NCI-H446 (cell line): ENCODE data around the gene ARHGAP8.

ENCODE experiments used
- DNase-seq, 2 experiments: peaks; one replicate each; lab custom pipeline; 2025; lab: John Stamatoyannopoulos, UW

Gene ARHGAP8

GRCh38 chr22:44724859-44725258, 27.5 kb upstream of the ARHGAP8 start:
- no peak for DNase-seq

DNA sequence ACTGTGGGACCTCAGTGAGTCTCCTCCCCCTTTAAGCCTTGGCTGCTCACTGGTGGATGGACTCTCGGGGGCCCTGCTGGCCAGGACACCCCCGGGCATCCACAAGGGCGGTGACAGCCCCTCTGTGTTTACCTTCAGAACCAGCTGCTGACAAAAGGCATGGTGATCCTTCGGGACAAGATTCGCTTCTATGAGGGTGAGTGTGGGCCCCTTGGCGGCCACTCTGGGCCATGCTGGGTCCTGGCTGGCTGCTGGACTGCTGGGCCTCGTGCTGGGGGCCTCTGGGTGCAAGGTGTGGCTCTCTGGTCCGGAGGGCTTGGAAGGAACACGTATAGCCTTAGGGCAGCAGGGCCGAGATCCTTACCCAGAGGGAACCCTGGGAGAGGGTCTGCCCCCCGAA, 25.9 kb upstream of the ARHGAP8 start:
- DNase-seq, result no peak

GRCh38 chr22:44727148-44727547, 25.2 kb upstream of the ARHGAP8 start:
- DNase-seq, result no peak

DNA sequence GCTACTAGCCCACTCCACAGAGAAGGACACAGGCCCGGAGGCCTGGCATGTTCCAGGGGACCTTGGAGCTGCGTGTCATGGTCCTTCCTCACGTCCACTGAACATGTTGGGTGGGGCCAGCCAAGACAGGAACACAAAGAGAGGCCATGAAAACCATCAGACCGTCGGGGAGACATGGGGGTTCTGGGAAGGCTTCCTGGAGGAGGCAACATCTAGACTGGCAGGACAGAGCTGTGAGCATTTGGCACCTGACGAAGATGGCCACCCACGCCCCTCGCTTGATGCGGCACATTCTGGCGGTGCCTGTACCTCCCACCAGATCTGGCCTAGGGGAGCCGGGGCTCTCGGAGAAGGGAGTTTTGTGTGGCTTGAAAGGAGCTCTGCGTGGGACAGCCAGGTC, 24.7 kb upstream of the ARHGAP8 start:
- DNase-seq, result no peak

DNA sequence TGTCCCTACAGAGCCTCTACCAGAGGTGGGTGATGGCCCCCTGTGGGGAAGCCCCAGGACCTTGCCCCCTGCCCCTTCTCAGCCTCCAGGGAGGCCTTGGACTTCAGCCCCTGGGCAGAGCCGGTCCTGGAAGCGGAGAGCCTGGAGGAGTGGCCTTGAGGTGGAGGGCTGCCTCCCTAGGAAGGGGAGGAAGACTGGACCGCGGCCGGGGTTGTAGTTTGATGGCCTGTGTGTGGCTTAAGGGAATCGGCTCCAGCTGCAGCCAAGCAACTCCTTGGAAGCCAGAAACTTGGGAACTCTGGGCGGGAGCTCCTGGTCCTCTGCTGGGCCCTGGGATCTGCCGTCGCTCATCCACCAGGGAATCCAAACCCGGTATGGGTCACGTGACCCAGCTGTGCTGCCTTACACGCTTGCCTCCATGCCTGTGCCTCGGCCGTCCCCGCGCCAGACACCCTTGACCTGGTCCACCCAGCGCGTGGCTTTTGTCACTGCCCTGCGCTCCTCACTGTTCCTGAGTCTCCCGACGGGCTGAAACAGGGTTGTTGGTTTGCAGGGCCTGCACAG, 23.5 kb upstream of the ARHGAP8 start:
- no peak for DNase-seq

GRCh38 chr22:44729391-44730021, 22.9 kb upstream of the ARHGAP8 start:
- no peak for DNase-seq

DNA sequence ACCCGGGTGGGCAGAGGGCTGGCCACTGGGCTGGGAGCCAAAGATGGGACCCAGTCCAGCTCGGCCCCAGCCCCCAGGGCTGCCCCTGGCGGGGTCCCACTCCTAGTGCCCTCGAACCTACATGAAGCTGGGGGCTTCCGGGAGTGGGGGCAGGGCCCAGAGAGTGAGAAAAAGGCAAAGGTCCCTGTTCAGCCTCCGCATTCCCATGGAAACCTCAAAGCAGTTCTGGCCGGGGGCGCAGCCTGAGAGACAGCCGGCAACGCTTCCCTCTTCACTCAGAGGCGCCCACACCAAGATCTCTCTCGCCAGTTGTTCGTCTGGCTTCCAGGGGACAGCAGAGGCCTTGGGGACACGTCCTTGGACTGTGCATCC, 22.4 kb upstream of the ARHGAP8 start:
- no peak for DNase-seq

DNA sequence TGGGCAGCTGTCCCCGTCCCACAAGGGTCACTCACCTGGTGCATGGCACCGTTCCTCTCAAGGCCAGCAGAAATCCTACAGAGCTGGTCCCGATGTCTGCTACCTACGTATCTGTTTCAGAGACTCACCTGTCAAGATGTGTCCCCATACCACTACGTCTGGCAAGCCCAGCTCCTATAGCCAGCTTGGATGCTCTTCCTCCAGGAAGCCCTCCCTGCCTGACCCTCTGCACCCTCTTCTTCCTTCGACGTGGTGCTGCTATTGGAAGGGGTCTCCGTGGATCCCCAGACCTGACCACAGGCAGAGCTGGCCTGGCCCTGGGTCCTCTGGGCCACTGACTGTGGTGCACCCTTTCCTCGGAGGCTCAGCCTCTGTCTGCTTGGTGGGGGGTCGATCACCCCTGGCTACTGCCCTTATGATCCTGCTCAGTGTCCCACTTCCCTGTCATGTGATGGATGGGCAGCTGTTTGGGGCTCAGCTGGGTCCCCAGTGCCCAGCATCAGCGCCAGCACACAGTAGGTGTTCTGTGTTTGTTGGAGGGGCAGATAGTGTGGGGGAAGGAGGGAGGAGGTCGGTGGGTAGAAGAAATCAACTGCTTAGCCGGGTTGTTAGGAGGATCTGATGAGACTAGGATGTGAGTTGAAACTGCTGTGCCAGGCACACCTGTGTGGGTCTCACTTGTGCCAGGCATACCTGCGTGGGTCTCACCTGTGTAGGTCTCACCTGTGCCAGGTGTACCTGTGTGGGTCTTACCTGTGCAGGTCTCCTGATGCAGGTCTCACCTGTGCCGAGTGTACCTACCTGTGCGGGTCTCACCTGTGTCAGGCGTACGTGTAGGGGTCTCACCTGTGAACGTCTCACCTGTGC, 21.7 kb upstream of the ARHGAP8 start:
- DNase-seq, result no peak

- no peak for DNase-seq
Measured at GRCh38 chr22:44731357-44731970, 20.9 kb upstream of the ARHGAP8 start.

- no peak for DNase-seq
Measured at GRCh38 chr22:44732017-44732561, 20.3 kb upstream of the ARHGAP8 start.

GRCh38 chr22:44732661-44733060, 19.7 kb upstream of the ARHGAP8 start:
- DNase-seq, result no peak

GRCh38 chr22:44733426-44734106, 18.8 kb upstream of the ARHGAP8 start:
- DNase-seq, result no peak

GRCh38 chr22:44734278-44734677, 18.1 kb upstream of the ARHGAP8 start:
- DNase-seq, result no peak

DNA sequence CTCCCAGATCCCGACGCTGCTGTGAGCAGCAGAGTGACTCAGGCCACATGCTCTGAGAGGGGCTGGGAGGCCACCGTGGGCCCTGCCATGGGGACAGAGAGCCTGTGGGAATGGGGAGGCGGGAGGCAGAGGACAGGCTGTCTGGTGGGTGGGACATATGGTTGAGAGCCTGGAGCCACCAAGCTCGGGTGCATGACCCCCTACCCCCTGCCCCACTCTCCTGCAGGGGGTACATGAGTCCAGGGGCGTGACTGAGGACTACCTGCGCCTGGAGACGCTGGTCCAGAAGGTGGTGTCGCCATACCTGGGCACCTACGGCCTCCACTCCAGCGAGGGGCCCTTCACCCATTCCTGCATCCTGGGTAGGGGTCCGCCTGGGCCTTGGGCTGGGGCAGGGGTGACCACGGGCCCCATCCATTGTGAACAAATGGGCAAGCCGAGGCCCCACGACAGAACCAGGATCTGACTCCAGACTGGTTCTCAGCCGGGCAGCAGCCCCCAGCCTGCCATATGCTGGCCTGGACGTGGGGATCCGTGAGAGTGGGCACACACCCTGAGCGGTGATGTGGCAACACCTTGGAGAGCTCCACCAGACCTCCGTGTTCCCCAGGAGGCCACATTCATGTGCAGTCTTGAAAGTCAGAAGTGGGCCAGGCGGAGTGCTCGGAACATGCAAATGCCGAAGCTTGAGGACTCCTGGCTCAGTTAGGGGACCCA, 17.4 kb upstream of the ARHGAP8 start:
- DNase-seq, result no peak

- DNase-seq, result peak in 1 of 2 experiments; percentile 44
Measured at GRCh38 chr22:44735518-44736428, 16.6 kb upstream of the ARHGAP8 start.

DNA sequence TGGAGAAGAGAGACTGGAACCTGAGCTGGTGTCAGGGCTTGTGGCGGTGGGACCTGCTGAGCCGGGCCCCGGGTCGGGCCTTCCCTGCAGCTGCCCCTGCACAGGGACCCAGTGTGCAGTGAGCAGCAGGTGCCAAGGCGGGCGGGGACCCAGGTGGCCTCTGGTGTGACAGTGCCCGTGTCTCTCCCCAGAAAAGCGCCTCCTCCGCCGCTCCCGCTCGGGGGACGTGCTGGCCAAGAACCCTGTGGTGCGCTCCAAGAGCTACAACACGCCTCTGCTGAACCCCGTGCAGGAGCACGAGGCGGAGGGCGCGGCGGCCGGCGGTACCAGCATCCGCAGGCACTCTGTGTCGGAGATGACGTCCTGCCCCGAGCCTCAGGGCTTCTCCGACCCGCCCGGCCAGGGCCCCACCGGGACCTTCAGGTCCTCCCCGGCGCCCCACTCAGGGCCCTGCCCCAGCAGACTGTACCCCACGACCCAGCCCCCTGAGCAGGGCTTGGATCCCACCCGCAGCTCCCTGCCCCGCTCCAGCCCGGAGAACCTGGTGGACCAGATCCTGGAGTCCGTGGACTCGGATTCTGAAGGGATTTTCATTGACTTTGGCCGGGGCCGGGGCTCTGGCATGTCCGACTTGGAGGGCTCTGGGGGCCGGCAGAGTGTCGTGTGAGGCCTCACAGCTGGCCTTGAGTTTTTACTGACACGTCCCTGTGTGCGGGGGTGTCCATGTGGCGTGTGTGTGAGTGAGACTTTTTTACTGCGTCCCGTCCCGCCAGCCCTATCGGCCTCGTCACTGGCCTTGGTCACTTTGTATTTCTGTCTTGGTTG, 15.6 kb upstream of the ARHGAP8 start:
- DNase-seq, result no peak

DNA sequence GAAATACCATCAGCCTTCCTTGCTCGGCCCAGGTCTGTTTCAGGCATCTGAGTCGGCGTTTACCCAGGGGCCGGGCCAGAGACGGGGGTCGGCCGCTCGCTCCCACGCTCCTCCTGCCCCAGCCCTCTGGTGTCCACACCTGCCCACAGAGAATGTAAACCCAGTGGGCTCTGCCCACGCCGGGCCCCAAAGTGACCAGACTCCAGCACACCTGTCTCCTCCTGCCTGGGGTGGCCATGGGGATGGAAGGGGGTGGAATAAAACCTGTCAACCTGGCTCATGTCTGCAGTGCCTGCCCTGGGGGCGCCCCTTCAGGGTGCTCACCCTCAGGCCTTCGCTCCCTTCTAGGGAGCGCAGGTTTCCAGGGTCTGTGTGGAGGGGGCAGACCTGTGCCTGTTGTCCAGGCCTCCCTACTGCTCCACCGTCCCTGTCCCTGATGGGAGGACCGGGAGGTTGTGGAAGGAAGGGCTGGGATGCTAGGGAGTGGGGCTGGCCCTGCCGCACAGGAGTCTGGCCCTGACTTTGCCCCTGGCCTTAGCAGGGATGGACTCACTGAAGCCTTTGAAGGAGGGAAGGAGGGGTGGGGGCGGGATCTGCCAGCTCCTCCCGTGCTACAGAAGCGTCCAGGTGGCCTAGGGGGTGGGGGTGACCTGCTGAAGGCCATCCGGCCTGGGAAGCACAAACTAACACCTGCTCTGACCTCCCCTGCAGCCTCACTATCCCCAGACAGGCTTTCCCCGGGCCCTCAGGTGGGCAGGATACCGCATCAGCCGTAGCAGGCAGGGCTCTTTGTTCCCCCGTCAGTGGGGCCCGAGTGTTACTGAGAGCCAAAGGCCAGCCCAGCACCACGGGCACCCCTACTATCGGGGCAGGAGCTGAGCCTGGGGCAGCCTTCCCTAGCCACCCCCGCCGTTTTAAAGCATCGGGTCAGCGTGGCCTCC, 14.7 kb upstream of the ARHGAP8 start:
- no peak for DNase-seq

GRCh38 chr22:44738347-44738715, 14.0 kb upstream of the ARHGAP8 start:
- DNase-seq, result no peak
